GM12864 (cell line): ENCODE data around the gene HBG2.
A peak's percentile ranks its signal among the peaks of the same experiment; 100 is the strongest.

Experiments used
- DNase-seq: peaks from one replicate; pipeline ENCODE4 v3.0.0-alpha.2; 2011; ENCODE audit warnings: low read depth
- H3K4me3 ChIP-seq: 2 replicates; pipeline ENCODE4 v1.5.1; 2011; ENCODE audit warnings: mild to moderate bottlenecking, low read depth, low read length, control low read depth
- TF ChIP-seq, protein P1 (sequence below): IDR thresholded peaks from 2 replicates; pipeline ENCODE4 v1.5.1; 2011; ENCODE audit warnings: low read depth, mild to moderate bottlenecking, moderate library complexity, low read length, control low read depth, inconsistent platforms; ENCODE audit errors: missing control alignments

The HBG2 gene

GRCh38 chr11:5223146-5223545 lies 31.4 kb downstream of the HBG2 start:
- TF ChIP-seq, protein P1, sequence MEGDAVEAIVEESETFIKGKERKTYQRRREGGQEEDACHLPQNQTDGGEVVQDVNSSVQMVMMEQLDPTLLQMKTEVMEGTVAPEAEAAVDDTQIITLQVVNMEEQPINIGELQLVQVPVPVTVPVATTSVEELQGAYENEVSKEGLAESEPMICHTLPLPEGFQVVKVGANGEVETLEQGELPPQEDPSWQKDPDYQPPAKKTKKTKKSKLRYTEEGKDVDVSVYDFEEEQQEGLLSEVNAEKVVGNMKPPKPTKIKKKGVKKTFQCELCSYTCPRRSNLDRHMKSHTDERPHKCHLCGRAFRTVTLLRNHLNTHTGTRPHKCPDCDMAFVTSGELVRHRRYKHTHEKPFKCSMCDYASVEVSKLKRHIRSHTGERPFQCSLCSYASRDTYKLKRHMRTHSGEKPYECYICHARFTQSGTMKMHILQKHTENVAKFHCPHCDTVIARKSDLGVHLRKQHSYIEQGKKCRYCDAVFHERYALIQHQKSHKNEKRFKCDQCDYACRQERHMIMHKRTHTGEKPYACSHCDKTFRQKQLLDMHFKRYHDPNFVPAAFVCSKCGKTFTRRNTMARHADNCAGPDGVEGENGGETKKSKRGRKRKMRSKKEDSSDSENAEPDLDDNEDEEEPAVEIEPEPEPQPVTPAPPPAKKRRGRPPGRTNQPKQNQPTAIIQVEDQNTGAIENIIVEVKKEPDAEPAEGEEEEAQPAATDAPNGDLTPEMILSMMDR, result no peak
- no peak overlapping the region for H3K4me3 ChIP-seq
- no peak for DNase-seq

DNA sequence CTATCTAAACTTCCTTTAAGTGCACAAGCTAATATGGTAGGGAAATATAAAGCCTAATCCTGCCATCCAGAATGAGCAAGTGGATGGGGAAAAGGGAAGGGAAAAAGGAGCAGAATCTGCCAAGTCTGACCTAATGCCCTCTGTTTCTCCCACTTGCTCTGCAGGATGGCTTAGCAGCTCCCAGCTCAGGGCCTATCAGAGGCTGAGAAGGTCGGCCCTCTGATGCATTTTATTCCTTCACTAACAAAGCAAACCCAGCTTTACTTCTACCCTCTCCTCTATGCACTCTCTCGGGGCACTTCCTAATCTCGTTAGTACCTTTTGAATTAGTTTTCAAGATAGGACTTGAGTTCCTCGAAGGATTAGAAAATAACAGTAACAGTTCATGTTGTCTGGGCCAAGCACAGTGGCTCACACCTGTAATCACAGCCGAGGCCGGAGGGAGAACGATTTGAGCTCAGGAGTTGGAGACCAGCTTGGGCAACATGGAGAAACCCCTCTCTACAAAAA lies 44.1 kb downstream of the HBG2 start:
- TF ChIP-seq, protein P1, result no peak
- H3K4me3 ChIP-seq, result no peak overlapping the region
- DNase-seq, result no peak

DNA sequence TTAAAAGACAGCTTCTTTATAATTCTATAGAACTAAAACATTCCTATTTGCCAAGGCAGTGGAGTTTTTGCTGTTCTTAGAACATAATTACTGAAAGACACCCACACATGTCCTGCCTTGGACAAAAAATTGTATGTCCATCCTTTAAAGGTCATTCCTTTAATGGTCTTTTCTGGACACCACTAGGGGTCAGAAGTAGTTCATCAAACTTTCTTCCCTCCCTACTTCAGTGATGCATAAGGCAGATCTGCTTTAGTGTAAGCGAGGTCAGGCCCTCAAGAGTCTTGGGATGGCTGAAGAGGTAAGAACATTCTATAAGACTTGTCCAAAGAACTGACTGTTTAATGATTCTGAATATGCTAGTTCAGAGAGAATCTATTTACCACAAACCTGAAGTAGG lies 49.8 kb downstream of the HBG2 start:
- H3K4me3 ChIP-seq, result no peak overlapping the region
- TF ChIP-seq, protein P1, result peak; percentile 45
- DNase-seq, result peak; percentile 8

- H3K4me3 ChIP-seq, result no peak overlapping the region
- no peak for DNase-seq
- TF ChIP-seq, protein P1, result no peak
Measured at GRCh38 chr11:5203366-5203765, 51.2 kb downstream of the HBG2 start.
